ENCODE results near the gene FATE1. TPM values are rescaled to one million over a fixed set of nuclear protein-coding genes. Genes with fewer than 3 reads are reported as not detected.

FATE1 gene
- total RNA-seq, 4 donors from 2014 or later: not detected

DNA sequence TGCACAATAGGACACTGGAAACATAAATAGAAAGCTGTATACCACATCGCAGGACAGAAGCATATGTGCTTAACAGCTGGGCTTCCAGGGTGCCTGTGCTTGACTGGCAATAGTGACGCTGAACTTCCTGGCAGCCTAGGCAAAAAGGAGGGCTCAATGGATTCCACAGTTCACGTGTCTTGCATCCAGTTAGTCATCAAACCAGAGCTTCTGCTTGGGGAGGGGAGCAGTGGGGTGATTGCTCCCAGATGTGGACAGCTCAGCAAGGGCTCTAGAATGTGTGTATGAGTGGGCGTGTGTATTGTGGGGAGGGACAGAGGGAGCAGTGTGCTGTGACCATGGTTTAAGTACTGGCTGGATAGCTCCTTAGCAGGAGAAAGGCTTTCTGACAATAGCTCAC, 18.3 kb upstream of the FATE1 start:
- no peaks in the 10 kb centered on the region for H3K36me3 ChIP-seq
- no peak overlapping the region for H3K4me3 ChIP-seq
- no peak for DNase-seq

DNA sequence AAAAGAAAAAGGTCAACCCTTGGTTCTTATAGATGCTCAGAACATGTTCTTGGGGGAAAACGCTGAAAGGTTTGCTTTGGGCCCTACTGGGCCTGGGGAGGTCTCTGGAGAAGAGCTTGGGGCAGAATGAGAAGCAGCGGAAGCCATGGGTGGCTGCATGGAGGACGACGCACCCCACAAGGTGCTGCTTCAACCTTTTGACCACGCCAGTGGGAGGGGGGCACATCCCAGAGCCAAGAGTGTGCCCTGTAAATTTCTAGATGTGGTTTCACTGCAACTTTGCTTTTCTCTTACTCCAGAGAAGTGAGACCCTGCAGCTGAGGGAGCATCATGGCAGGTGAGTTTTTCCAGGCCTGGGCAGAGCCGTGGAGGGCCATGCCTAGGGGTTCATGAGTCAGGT, 17.4 kb upstream of the FATE1 start:
- Histone ChIP-seq H3K4me1 (no peaks in the 10 kb centered on the region), H3K27me3 (no peaks in the 10 kb centered on the region), H3K27ac (no peak overlapping the region), H3K4me3 (no peak overlapping the region), H3K36me3 (no peaks in the 10 kb centered on the region), H3K9me3 (no peaks in the 10 kb centered on the region)
- DNase-seq: no peak
- TF ChIP-seq, protein P1, sequence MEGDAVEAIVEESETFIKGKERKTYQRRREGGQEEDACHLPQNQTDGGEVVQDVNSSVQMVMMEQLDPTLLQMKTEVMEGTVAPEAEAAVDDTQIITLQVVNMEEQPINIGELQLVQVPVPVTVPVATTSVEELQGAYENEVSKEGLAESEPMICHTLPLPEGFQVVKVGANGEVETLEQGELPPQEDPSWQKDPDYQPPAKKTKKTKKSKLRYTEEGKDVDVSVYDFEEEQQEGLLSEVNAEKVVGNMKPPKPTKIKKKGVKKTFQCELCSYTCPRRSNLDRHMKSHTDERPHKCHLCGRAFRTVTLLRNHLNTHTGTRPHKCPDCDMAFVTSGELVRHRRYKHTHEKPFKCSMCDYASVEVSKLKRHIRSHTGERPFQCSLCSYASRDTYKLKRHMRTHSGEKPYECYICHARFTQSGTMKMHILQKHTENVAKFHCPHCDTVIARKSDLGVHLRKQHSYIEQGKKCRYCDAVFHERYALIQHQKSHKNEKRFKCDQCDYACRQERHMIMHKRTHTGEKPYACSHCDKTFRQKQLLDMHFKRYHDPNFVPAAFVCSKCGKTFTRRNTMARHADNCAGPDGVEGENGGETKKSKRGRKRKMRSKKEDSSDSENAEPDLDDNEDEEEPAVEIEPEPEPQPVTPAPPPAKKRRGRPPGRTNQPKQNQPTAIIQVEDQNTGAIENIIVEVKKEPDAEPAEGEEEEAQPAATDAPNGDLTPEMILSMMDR (IDR thresholded peaks at IDR 0.05): no peak
- no peak for TF ChIP-seq POLR2A (IDR thresholded peaks at IDR 0.05)

More for the DNA sequence above, 18.3 kb upstream of the FATE1 start:
- no peaks in the 10 kb centered on the region for H3K4me1 ChIP-seq
- H3K27me3 ChIP-seq: no peaks in the 10 kb centered on the region
- H3K9me3 ChIP-seq: no peaks in the 10 kb centered on the region
- TF ChIP-seq, protein P1 (IDR thresholded peaks at IDR 0.05): no peak
- no peak for TF ChIP-seq POLR2A (IDR thresholded peaks at IDR 0.05)
- H3K27ac ChIP-seq: no peak overlapping the region

DNA sequence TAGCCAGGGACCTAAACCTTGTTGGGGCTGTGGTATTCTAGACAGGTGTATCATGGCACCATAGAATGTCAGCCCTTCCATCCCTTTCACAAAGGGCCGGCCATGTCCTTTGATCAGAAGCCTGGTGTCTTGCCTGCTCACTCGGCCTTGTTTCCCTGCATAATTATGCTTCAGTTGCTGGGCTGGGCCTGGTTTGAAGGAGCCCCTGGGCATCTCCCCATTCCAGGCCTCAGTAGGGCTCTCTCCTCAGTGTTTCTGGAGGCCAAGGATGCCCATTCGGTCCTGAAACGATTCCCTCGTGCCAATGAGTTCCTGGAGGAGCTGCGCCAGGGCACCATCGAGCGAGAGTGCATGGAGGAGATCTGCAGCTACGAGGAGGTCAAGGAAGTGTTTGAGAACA, 16.1 kb upstream of the FATE1 start:
- Histone ChIP-seq H3K4me3 (no peak overlapping the region), H3K27ac (no peak overlapping the region), H3K36me3 (no peaks in the 10 kb centered on the region), H3K27me3 (no peaks in the 10 kb centered on the region), H3K9me3 (no peaks in the 10 kb centered on the region), H3K4me1 (no peaks in the 10 kb centered on the region)
- TF ChIP-seq POLR2A (IDR thresholded peaks at IDR 0.05): no peak
- TF ChIP-seq, protein P1 (IDR thresholded peaks at IDR 0.05): no peak
- DNase-seq: peak in 1 of 3 donors; percentile 17

DNA sequence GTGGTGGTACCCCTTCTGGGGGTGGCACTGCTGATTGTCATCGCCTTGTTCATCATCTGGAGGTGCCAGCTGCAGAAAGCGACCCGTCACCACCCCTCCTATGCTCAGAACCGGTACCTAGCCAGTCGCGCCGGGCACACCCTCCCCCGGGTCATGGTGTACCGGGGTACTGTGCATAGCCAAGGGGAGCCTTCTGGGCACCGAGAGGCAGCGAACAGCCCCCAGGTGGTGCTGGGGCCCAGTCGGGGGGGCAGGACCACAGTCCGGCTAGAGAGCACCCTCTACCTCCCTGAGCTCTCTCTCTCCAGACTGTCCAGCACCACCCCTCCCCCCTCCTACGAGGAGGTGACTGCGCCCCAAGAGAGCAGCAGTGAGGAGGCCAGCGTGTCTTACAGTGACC, 15.3 kb upstream of the FATE1 start:
- Histone ChIP-seq H3K4me1 (no peaks in the 10 kb centered on the region), H3K27ac (no peak overlapping the region), H3K27me3 (no peaks in the 10 kb centered on the region), H3K36me3 (no peaks in the 10 kb centered on the region), H3K4me3 (no peak overlapping the region), H3K9me3 (no peaks in the 10 kb centered on the region)
- TF ChIP-seq, protein P1 (IDR thresholded peaks at IDR 0.05): no peak
- no peak for TF ChIP-seq POLR2A (IDR thresholded peaks at IDR 0.05)
- peak in 1 of 3 donors; percentile 18 for DNase-seq

DNA sequence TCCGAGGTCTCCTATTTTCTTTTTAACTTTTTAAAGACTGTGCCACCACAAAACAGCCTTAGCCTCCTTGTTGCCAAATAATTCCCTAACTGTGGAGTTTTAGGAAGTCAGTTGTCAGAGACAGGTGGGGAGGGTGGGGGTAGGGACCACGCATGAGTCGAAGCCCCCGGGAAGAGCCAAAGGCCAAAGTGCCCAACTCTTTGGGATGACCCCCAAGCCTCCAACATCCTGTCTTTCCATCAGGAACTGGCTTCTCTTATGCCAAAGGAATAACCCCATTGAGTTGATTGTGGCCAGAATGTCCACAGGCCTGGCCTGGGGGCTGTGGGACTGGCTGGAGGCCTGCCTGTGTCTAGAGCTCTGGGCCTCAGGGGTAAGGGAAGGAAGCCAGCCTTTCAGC, 14.8 kb upstream of the FATE1 start:
- H3K36me3 ChIP-seq: no peaks in the 10 kb centered on the region
- TF ChIP-seq POLR2A (IDR thresholded peaks at IDR 0.05): no peak
- TF ChIP-seq, protein P1 (IDR thresholded peaks at IDR 0.05): no peak
- H3K4me3 ChIP-seq: no peak overlapping the region
- H3K27me3 ChIP-seq: no peaks in the 10 kb centered on the region
- H3K4me1 ChIP-seq: no peaks in the 10 kb centered on the region
- H3K27ac ChIP-seq: no peak overlapping the region
- no peaks in the 10 kb centered on the region for H3K9me3 ChIP-seq
- DNase-seq: no peak

DNA sequence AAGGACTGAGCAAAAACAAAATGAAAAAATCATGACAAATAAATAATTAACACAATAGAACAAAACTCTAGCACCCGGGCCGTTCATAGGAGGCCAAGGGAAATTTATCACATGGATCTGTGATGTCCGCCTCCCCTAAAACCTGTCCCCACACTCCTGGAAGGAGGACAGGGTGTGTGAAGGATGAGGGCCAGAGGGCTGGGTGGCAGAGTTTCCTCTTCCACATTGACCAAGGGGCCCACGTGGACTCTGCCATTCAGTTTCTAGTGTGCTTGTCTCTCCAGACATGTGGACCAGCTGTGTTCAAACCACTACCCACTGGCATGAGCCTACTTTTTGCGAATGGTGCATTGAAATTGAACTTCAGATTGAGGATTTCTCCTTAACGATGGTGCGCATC, 14.3 kb upstream of the FATE1 start:
- Histone ChIP-seq H3K27ac (no peak overlapping the region), H3K9me3 (no peaks in the 10 kb centered on the region), H3K27me3 (no peaks in the 10 kb centered on the region), H3K4me1 (no peaks in the 10 kb centered on the region), H3K4me3 (no peak overlapping the region), H3K36me3 (no peaks in the 10 kb centered on the region)
- DNase-seq: peak in 1 of 3 donors; percentile 10
- TF ChIP-seq, protein P1 (IDR thresholded peaks at IDR 0.05): no peak
- no peak for TF ChIP-seq POLR2A (IDR thresholded peaks at IDR 0.05)
